SU-DHL-6 (cell line): ENCODE data around the gene C3orf38.

Source experiments
- CTCF ChIP-seq: fragments of 200-600 bp; sonication (generic); IDR thresholded peaks from one replicate; pipeline ENCODE4 v1.5.1; 2017; ENCODE audit warnings: antibody characterized with exemption, mild to moderate bottlenecking, low read length, moderate library complexity; ENCODE audit not compliant: insufficient read depth, poor library complexity, severe bottlenecking
- EZH2phosphoT487 ChIP-seq: fragments of 200-600 bp; sonication (generic), shearing (Covaris generic); conservative IDR thresholded peaks from 2 replicates; pipeline ENCODE4 v1.6.1; 2018; ENCODE audit warnings: mild to moderate bottlenecking, antibody characterized with exemption, low read length, moderate library complexity, mixed read lengths

DNA sequence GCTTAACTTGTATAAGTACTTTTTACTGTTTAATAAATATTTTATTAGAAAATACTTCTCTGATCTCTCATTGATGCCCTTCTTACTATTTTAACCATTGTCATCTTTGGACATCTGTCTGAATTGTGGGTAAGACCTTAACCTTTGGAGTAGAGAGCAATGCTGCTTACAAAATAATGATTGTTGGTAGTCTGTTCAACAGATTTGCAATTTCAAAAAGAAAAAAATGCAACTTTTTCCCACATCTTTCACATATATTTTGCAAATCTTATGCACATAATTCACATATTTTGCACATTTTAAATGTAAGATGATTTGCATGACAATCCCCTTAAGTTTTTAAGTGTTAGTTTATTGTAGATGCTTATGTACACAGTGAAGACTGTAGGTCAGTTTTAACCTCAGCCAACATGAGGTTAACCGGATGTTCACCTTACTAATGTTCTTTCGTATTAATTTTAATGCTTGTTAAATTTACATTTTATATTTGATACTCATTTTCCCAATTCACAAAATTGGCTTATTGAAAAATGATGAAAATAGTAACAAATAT lies 16.7 kb downstream of the C3orf38 start:
- no peak for TF ChIP-seq CTCF
- TF ChIP-seq EZH2phosphoT487: no peak
